NCI-H82 treated with DMSO at 0.1 percent for 48 hours (cell line): ENCODE results near the gene UBE2F.

Experiments
- DNase-seq: peaks from one replicate; lab custom pipeline; 2025; ENCODE audit not compliant: unreplicated experiment; lab: John Stamatoyannopoulos, UW

Gene UBE2F

DNA sequence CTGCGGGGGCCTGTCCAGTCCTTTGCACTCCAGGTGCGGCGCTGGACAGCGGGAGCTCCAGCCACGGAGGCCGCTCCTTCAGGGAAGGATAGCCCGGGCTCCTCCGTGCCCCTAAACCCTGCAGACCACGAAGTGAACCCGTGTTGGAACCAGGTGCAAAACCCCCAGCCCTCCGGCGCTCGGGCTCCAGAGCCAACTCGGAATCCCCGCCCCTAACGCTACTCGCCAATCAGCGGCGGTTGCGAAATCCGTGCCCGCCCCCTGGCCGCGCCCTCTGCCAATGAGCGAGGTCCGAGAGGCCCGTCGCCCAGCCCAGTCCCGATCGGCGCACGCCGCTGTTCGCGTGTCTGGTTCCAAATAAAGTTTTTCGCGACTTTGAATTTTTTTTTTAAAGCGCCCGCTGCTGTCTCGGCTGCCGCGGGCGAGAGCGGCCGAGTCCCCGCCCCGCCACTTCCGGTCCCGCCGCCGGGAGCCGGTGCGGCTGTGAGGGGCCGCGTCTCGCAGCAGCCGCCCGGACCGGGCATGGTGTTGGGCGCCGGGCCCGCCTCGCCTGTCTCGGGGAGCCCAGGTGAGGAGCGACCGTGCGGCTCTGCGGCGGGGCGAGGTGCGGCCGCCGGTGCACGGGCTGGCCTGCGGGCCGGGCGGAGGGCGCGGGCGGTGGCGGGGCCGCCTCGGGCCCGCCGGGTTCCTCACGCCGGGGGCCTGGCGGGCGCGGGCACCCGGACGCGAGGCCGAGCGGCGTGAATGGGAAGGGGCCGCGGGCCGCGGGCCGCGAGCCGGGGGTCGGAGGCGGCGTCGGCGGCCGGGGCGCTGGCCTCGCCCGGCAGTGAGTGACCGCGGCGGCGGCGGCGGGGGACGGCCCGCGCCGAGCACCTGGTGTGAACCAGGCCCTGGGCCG, at the start of gene UBE2F:
Gene UBE2F (plus strand): TSS at position 450 of the 898 bp plus-strand sequence. CDS start 6,094 bp downstream, outside the sequence.
- DNase-seq, result peak; percentile 93

- no peak for DNase-seq
Observed at GRCh38 chr2:237917696-237918374, 49.0 kb upstream of the UBE2F start.

DNA sequence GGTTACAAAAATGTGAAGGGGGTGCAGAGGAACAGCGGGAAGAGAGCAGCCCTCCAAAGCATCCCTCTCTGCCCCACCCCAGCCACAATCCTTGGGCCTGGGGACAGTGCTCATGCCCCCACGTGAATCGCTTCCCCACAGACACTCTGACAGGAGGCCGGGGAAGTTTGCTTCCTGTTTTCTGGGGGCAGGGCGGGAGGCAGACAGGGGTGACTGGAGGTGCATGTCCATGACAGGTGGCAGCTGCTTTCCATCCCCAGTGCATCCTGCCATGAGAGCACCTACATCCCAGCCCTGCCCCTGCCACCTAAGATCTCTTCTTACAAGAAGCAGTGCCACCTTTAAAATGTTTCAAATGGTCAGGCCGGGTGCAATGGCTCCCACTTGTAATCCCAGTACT, 47.2 kb upstream of the UBE2F start:
- no peak for DNase-seq

GRCh38 chr2:237920673-237921072, 46.1 kb upstream of the UBE2F start:
- DNase-seq, result no peak

DNA sequence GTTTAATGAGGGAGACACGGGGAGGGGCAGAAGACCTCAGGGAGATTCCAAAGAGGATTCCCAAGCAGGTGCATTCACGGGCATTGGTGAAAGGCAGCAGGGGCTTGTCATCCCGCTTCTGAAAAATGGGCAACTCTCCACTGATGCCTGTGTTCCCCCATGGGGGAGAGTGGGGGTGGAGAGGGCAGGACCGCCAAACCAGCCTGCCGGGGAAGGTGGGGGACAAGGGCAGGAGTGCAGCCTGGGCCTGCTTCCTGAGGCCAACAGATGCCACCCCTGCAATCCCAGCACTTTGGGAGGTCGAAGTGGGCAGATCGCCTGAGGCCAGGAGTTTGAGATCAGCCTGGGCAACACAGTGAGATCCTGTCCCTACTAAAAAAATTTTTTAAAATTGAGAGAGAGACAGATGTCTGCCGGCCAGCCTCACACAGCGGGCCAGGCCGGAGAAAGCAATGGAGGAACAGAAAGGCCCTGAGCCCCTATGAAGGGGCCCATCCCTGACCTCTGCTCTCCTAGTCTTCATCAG, 44.8 kb upstream of the UBE2F start:
- no peak for DNase-seq

GRCh38 chr2:237922641-237923361, 44.0 kb upstream of the UBE2F start:
- no peak for DNase-seq

- no peak for DNase-seq
Observed at GRCh38 chr2:237923481-237924163, 43.2 kb upstream of the UBE2F start.

- no peak for DNase-seq
Observed at GRCh38 chr2:237924164-237924534, 42.7 kb upstream of the UBE2F start.

- no peak for DNase-seq
Observed at GRCh38 chr2:237927135-237927534, 39.7 kb upstream of the UBE2F start.

GRCh38 chr2:237927986-237928385, 38.8 kb upstream of the UBE2F start:
- DNase-seq, result no peak

DNA sequence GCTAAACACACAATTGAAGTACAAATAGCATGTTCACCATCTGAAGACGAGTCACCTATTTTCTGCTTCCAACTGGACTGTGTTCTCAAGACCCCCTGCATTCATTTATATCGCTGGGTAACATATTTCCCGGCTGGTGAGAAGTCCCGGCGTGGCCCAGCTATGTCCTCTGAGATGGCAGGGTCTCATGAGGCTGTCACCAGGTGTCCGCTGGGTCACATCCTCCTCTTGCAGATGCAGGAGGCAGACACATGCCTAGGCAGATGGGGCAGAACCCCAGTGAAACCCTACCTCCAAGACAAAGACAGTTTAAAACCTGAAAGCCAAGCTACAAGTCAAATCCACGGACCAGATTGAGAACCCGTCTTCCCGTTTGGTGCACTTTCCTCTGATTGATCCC, 36.8 kb upstream of the UBE2F start:
- DNase-seq, result no peak

GRCh38 chr2:237931205-237931721, 35.6 kb upstream of the UBE2F start:
- DNase-seq, result no peak

- DNase-seq, result no peak
Observed at GRCh38 chr2:237932731-237933131, 34.1 kb upstream of the UBE2F start.

DNA sequence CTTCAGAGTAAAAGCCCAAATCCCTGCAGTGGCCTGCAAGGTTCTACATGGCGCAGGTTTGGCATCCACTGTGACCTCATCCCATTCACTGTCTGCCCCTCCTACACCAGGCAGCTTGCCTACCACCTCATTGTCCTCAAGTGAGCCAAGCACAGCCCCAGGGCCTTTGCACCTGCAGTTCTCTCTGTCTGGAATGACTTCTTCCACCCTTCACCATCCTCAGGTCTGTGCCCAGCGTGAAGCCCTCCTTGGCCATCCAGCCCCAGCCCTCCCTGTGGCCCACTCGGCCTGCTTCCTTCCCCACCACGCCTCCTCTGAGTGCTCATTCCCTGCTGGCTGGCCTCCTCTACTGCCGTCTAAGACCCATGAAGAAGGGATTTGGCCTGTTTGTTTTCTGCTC, 32.6 kb upstream of the UBE2F start:
- no peak for DNase-seq

GRCh38 chr2:237935740-237936452, 30.9 kb upstream of the UBE2F start:
- no peak for DNase-seq

DNA sequence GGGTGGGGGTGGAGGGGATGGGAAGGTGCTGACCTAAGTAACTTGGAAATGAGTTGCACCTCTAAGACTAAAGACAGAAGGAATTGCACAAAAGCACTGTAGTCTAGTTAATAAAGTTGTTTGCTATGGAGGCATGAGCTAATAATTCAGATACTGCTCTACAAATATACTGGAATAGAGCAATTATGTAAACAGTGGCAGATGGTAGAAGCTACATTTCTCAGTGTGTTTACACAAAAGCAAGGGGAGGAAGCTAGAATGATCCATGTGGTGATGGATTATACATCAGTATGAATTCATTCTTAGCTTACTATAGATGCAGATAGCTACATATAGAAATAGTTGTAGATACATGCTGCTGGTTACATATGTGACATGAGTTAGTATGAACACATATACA, 27.6 kb upstream of the UBE2F start:
- no peak for DNase-seq

DNA sequence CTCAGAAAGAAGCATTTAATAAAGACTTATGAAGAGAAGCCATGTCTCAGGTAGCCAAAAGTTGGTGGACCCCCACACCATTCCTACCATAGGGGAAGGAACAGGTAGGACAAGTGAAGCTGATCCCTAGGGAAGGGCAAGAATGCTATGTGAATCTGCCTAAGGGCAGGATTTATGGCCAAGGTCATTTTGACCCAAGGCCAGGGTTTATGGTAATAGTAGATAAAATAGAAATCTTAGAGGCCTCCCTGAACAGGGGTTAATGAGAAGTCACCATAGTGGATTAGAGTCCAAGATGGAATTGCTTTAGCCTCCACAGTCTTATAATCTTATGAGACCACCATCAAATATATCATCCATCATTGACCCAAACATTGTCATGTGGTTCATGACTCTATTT, 26.0 kb upstream of the UBE2F start:
- DNase-seq, result no peak

- DNase-seq, result no peak
Observed at GRCh38 chr2:237941239-237941638, 25.6 kb upstream of the UBE2F start.

DNA sequence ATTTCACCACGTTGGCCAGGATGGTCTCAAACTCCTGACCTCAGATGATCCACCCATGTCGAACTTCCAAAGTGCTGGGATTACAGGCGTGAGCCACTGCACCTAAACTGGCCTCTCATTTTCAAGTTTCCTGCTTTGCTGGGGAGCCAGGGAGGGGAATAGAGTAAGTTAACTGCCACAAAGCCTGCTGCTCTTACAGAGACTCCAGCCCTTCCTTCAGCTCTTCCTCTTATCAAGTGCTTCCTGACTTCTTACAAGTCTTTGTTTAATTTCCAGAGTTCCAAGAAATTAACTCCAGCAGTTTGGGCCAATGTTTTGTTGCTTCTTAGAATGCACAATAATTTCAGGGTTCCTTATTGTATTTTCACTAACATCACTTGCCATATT, 24.3 kb upstream of the UBE2F start:
- no peak for DNase-seq
